DND-41 (cell line): ENCODE results near the gene TRIM7.

Source experiments
- ATAC-seq: fragments of 200-7000 bp; cut with Tn5 transposase; 3 replicates; pipeline ENCODE4 v1.9.1; 2021; ENCODE audit warnings: low read depth; ENCODE audit not compliant: insufficient read depth
- DNase-seq: peaks from one replicate; pipeline ENCODE4 v3.0.0-alpha.2; 2020
- H2AFZ ChIP-seq: 2 replicates; pipeline ENCODE4 v1.6.0; 2012; ENCODE audit warnings: low read depth, low read length
- H3K27ac ChIP-seq: 2 replicates; pipeline ENCODE4 v1.5.1; 2012; ENCODE audit warnings: low read length, inconsistent platforms
- H3K27me3 ChIP-seq: fragments of 200-600 bp; sonication (generic); 2 replicates; pipeline ENCODE4 v1.6.0; 2012; ENCODE audit warnings: low read length, mild to moderate bottlenecking, inconsistent platforms; ENCODE audit not compliant: insufficient read depth, poor library complexity
- H3K36me3 ChIP-seq: 2 replicates; pipeline ENCODE4 v1.5.1; 2012; ENCODE audit warnings: low read length, inconsistent platforms; ENCODE audit not compliant: insufficient read depth
- H3K4me1 ChIP-seq: 2 replicates; pipeline ENCODE4 v1.5.1; 2012; ENCODE audit warnings: mild to moderate bottlenecking, low read length; ENCODE audit not compliant: insufficient read depth
- H3K4me2 ChIP-seq: 2 replicates; pipeline ENCODE4 v1.6.0; 2012; ENCODE audit warnings: mild to moderate bottlenecking, moderate library complexity, low read length, inconsistent platforms; ENCODE audit not compliant: insufficient read depth
- H3K4me3 ChIP-seq, 2 experiments: fragments of 200-600 bp in 1 of 2; shearing (Covaris generic) in 1 of 2; 2 replicates each; pipeline ENCODE4 v1.5.1; 2012 to 2016; ENCODE audit warnings: inconsistent platforms in 2 of 2, low read length in 2 of 2, mild to moderate bottlenecking in 2 of 2, low read depth in 1 of 2, moderate library complexity in 1 of 2
- H3K79me2 ChIP-seq: 2 replicates; pipeline ENCODE4 v1.6.0; 2012; ENCODE audit warnings: low read length, inconsistent platforms; ENCODE audit not compliant: insufficient read depth
- H3K9ac ChIP-seq: 2 replicates; pipeline ENCODE4 v1.6.0; 2012; ENCODE audit warnings: low read depth, mild to moderate bottlenecking, inconsistent platforms, low read length, moderate library complexity
- H3K9me3 ChIP-seq: 2 replicates; pipeline ENCODE4 v1.5.1; 2012; ENCODE audit warnings: low read length, moderate library complexity, mild to moderate bottlenecking, inconsistent platforms; ENCODE audit not compliant: insufficient read depth, severe bottlenecking
- H4K20me1 ChIP-seq: 2 replicates; pipeline ENCODE4 v1.6.0; 2012; ENCODE audit warnings: low read length; ENCODE audit not compliant: insufficient read depth
- EZH2 ChIP-seq: IDR thresholded peaks from 3 replicates; pipeline ENCODE4 v1.6.1; 2012; ENCODE audit warnings: borderline replicate concordance, low read depth, mild to moderate bottlenecking, moderate library complexity, low read length, inconsistent platforms; ENCODE audit not compliant: severe bottlenecking
- TF ChIP-seq, protein P1 (sequence below): IDR thresholded peaks from 2 replicates; pipeline ENCODE4 v1.5.1; 2012; ENCODE audit warnings: borderline replicate concordance, low read length, moderate library complexity, mild to moderate bottlenecking; ENCODE audit not compliant: poor library complexity, severe bottlenecking; ENCODE audit errors: extremely low read depth

The TRIM7 gene

GRCh38 chr5:181233801-181234454 lies 28.9 kb upstream of the TRIM7 start:
- Histone ChIP-seq H3K79me2 (peaks cover 20% of the 10 kb centered on the region), H3K4me1 (peaks cover 2% of the 10 kb centered on the region; the same call in 1 of the 2 replicates), H3K36me3 (peaks cover 79% of the 10 kb centered on the region), H3K27me3 (no peaks in the 10 kb centered on the region), H3K4me3 (no peak overlapping the region), H2AFZ (no peak overlapping the region), H4K20me1 (peaks cover 28% of the 10 kb centered on the region), H3K9me3 (no peaks in the 10 kb centered on the region), H3K9ac (no peak overlapping the region), H3K27ac (no peak overlapping the region), H3K4me2 (no peak overlapping the region)
- TF ChIP-seq, protein P1, sequence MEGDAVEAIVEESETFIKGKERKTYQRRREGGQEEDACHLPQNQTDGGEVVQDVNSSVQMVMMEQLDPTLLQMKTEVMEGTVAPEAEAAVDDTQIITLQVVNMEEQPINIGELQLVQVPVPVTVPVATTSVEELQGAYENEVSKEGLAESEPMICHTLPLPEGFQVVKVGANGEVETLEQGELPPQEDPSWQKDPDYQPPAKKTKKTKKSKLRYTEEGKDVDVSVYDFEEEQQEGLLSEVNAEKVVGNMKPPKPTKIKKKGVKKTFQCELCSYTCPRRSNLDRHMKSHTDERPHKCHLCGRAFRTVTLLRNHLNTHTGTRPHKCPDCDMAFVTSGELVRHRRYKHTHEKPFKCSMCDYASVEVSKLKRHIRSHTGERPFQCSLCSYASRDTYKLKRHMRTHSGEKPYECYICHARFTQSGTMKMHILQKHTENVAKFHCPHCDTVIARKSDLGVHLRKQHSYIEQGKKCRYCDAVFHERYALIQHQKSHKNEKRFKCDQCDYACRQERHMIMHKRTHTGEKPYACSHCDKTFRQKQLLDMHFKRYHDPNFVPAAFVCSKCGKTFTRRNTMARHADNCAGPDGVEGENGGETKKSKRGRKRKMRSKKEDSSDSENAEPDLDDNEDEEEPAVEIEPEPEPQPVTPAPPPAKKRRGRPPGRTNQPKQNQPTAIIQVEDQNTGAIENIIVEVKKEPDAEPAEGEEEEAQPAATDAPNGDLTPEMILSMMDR, result no peak
- TF ChIP-seq EZH2, result no peak
- DNase-seq (no peak), ATAC-seq (peak; percentile 11)

GRCh38 chr5:181233088-181233800 lies 28.2 kb upstream of the TRIM7 start:
- DNase-seq, result no peak

GRCh38 chr5:181232593-181232992 lies 27.6 kb upstream of the TRIM7 start:
- Histone ChIP-seq H3K9me3 (no peaks in the 10 kb centered on the region), H2AFZ (no peak overlapping the region), H3K27me3 (no peaks in the 10 kb centered on the region), H3K36me3 (peaks cover 72% of the 10 kb centered on the region), H3K27ac (no peak overlapping the region), H3K4me3 (no peak overlapping the region), H3K79me2 (peaks cover 12% of the 10 kb centered on the region), H3K4me2 (no peak overlapping the region), H3K9ac (no peak overlapping the region), H4K20me1 (peaks cover 15% of the 10 kb centered on the region; the same call in 1 of the 2 replicates), H3K4me1 (no peaks in the 10 kb centered on the region)
- TF ChIP-seq, protein P1, result no peak
- no peak for TF ChIP-seq EZH2
- ATAC-seq, result no peak
- no peak for DNase-seq

More at GRCh38 chr5:181233088-181233800, 28.2 kb upstream of the TRIM7 start:
- H3K9ac ChIP-seq, result no peak overlapping the region
- H3K36me3 ChIP-seq, result peaks cover 74% of the 10 kb centered on the region
- H3K27me3 ChIP-seq, result no peaks in the 10 kb centered on the region
- no peak overlapping the region for H3K27ac ChIP-seq
- H3K4me2 ChIP-seq, result no peak overlapping the region
- ATAC-seq, result no peak
- TF ChIP-seq, protein P1, result no peak
- no peak for TF ChIP-seq EZH2
- no peaks in the 10 kb centered on the region for H3K4me1 ChIP-seq
- H3K79me2 ChIP-seq, result peaks cover 14% of the 10 kb centered on the region; the same call in 1 of the 2 replicates
- peaks cover 21% of the 10 kb centered on the region for H4K20me1 ChIP-seq
- no peak overlapping the region for H2AFZ ChIP-seq
- H3K9me3 ChIP-seq, result no peaks in the 10 kb centered on the region
- H3K4me3 ChIP-seq, result no peak overlapping the region
